GM19463 (cell line): ENCODE data around the gene CNDP1.

Source experiments
- ATAC-seq: cut with Tn5 transposase; IDR thresholded peaks from one replicate; pipeline ENCODE4 v1.9.1; 2021; ENCODE audit warnings: mild to moderate bottlenecking, moderate library complexity; ENCODE audit not compliant: unreplicated experiment

CNDP1 gene

GRCh38 chr18:74577019-74577418, 42.7 kb downstream of the CNDP1 start:
- ATAC-seq: no peak

- no peak for ATAC-seq
Observed at GRCh38 chr18:74579496-74580065, 45.3 kb downstream of the CNDP1 start.

- no peak for ATAC-seq
Observed at GRCh38 chr18:74582642-74583041, 48.3 kb downstream of the CNDP1 start.

GRCh38 chr18:74587441-74587840, 53.1 kb downstream of the CNDP1 start:
- no peak for ATAC-seq

- ATAC-seq: no peak
Observed at GRCh38 chr18:74589021-74589420, 54.7 kb downstream of the CNDP1 start.

- ATAC-seq: no peak
Observed at GRCh38 chr18:74589811-74590210, 55.5 kb downstream of the CNDP1 start.

- ATAC-seq: no peak
Observed at GRCh38 chr18:74590671-74591070, 56.4 kb downstream of the CNDP1 start.

GRCh38 chr18:74595431-74595830, 61.1 kb downstream of the CNDP1 start:
- no peak for ATAC-seq

- peak; percentile 25 for ATAC-seq
Observed at GRCh38 chr18:74597034-74597661, 62.8 kb downstream of the CNDP1 start.

GRCh38 chr18:74597662-74598349, 63.5 kb downstream of the CNDP1 start, which contains the start of gene ZNF407:
Gene ZNF407 (plus strand): TSS chr18:74597870. CDS start chr18:74631020, 33,150 bp downstream.
- ATAC-seq: peak; percentile 74

GRCh38 chr18:74598350-74599001, 64.2 kb downstream of the CNDP1 start:
- ATAC-seq: peak; percentile 60

GRCh38 chr18:74604361-74604760, 70.1 kb downstream of the CNDP1 start:
- ATAC-seq: no peak

- no peak for ATAC-seq
Observed at GRCh38 chr18:74604774-74605173, 70.5 kb downstream of the CNDP1 start.

- no peak for ATAC-seq
Observed at GRCh38 chr18:74608681-74609080, 74.4 kb downstream of the CNDP1 start.

GRCh38 chr18:74609535-74609934, 75.2 kb downstream of the CNDP1 start:
- no peak for ATAC-seq

- ATAC-seq: no peak
Observed at GRCh38 chr18:74610051-74610615, 75.8 kb downstream of the CNDP1 start.

GRCh38 chr18:74610860-74611259, 76.6 kb downstream of the CNDP1 start:
- no peak for ATAC-seq

- ATAC-seq: no peak
Observed at GRCh38 chr18:74611765-74612164, 77.5 kb downstream of the CNDP1 start.

GRCh38 chr18:74613381-74613780, 79.1 kb downstream of the CNDP1 start:
- ATAC-seq: no peak

GRCh38 chr18:74616494-74616893, 82.2 kb downstream of the CNDP1 start:
- ATAC-seq: no peak

GRCh38 chr18:74617486-74617885, 83.2 kb downstream of the CNDP1 start:
- ATAC-seq: no peak
